Measurements from ENCODE around the gene TMEM132A.

Gene TMEM132A

GRCh38 chr11:60918939-60919265 is 5.4 kb upstream of the TMEM132A start:
- H3K4me3 ChIP-seq (ENCODE audit: low read length), result no peak overlapping the region
- H3K27me3 ChIP-seq (ENCODE audit: control insufficient read depth, insufficient read depth, low read length), result no peaks in the 10 kb centered on the region
- H3K36me3 ChIP-seq (ENCODE audit: control insufficient read depth, insufficient read depth, low read length), result peaks cover 7% of the 10 kb centered on the region
- H3K9me3 ChIP-seq (ENCODE audit: control insufficient read depth, low read length), result no peaks in the 10 kb centered on the region
- no peak overlapping the region for H3K9ac ChIP-seq (ENCODE audit: low read length)
- peaks cover 8% of the 10 kb centered on the region for H3K4me1 ChIP-seq (ENCODE audit: control insufficient read depth, insufficient read depth, low read length)

DNA sequence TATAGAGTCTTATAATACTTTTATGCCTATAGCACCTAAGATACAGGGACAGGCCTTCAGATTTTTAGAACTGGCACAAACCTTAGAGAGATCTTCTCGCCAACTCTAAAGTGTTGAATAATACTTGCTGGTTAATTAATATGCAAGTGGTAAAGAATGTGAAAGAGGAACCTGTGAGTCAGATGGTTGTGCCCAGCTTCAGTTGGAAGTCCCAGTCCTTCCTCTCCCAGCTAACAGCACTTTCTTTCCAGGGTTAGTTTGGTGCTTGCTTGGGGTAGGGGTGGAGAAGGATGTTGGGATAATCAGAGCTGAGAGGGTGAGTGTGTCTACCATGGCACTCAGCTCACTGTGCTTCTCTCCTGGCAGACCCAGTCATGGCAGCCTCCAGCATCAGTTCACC is 4.9 kb upstream of the TMEM132A start:
- H3K9ac ChIP-seq (ENCODE audit: low read length), result no peak overlapping the region
- peaks cover 7% of the 10 kb centered on the region for H3K36me3 ChIP-seq (ENCODE audit: control insufficient read depth, insufficient read depth, low read length)
- H3K27me3 ChIP-seq (ENCODE audit: control insufficient read depth, insufficient read depth, low read length), result no peaks in the 10 kb centered on the region
- no peak overlapping the region for H3K4me3 ChIP-seq (ENCODE audit: low read length)
- no peaks in the 10 kb centered on the region for H3K9me3 ChIP-seq (ENCODE audit: control insufficient read depth, low read length)
- H3K4me1 ChIP-seq (ENCODE audit: control insufficient read depth, insufficient read depth, low read length), result peaks cover 8% of the 10 kb centered on the region

DNA sequence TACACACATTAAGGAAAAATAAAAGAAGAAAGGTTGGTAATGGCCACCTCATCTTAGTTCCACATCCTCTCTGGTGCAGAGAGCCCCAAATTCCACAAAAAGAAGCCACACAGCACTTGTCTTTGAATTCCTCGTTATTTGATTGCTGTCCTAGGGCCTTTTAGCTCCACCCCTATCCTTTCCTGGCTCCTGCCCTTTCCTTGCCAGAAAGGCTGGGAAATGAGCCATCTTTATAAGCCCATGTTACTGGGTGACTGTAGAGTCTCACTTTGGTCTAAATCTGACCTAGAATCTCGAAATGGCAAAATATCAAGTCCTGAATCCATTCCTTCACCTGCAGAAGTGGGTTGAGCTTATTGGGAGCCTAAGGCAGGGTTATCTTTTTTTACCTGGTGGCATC is 4.3 kb upstream of the TMEM132A start:
- H3K27me3 ChIP-seq (ENCODE audit: control insufficient read depth, insufficient read depth, low read length), result peaks cover 5% of the 10 kb centered on the region
- H3K4me1 ChIP-seq (ENCODE audit: control insufficient read depth, insufficient read depth, low read length), result peaks cover 13% of the 10 kb centered on the region
- H3K36me3 ChIP-seq (ENCODE audit: control insufficient read depth, insufficient read depth, low read length), result peaks cover 7% of the 10 kb centered on the region
- H3K9me3 ChIP-seq (ENCODE audit: control insufficient read depth, low read length), result no peaks in the 10 kb centered on the region
- no peak overlapping the region for H3K4me3 ChIP-seq (ENCODE audit: low read length)
- H3K9ac ChIP-seq (ENCODE audit: low read length), result no peak overlapping the region

GRCh38 chr11:60921259-60921658 is 3.0 kb upstream of the TMEM132A start:
- Histone ChIP-seq H3K4me1 (ENCODE audit: control insufficient read depth, insufficient read depth, low read length) (peaks cover 12% of the 10 kb centered on the region), H3K4me3 (ENCODE audit: low read length) (no peak overlapping the region), H3K27me3 (ENCODE audit: control insufficient read depth, insufficient read depth, low read length) (peaks cover 17% of the 10 kb centered on the region), H3K9ac (ENCODE audit: low read length) (no peak overlapping the region), H3K9me3 (ENCODE audit: control insufficient read depth, low read length) (no peaks in the 10 kb centered on the region), H3K36me3 (ENCODE audit: control insufficient read depth, insufficient read depth, low read length) (peaks cover 7% of the 10 kb centered on the region)

DNA sequence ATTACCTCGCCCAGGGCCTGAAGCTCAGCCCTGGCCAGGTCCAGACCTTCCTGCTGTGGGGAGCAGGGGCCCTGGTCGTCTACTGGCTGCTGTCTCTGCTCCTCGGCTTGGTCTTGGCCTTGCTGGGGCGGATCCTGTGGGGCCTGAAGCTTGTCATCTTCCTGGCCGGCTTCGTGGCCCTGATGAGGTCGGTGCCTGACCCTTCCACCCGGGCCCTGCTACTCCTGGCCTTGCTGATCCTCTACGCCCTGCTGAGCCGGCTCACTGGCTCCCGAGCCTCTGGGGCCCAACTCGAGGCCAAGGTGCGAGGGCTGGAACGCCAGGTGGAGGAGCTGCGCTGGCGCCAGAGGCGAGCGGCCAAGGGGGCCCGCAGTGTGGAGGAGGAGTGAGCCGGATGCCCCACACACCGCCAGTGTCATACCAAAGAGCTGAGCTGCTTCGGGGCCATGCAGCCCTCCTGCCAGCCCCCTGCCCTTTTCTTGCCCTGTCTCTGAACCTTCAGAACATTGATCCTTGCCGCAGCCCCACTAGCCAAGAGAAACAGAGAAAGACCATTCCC is 2.4 kb upstream of the TMEM132A start:
- no peak overlapping the region for H3K4me3 ChIP-seq (ENCODE audit: low read length)
- peaks cover 12% of the 10 kb centered on the region for H3K4me1 ChIP-seq (ENCODE audit: control insufficient read depth, insufficient read depth, low read length)
- no peak overlapping the region for H3K9ac ChIP-seq (ENCODE audit: low read length)
- H3K27me3 ChIP-seq (ENCODE audit: control insufficient read depth, insufficient read depth, low read length), result peaks cover 19% of the 10 kb centered on the region
- H3K36me3 ChIP-seq (ENCODE audit: control insufficient read depth, insufficient read depth, low read length), result peaks cover 7% of the 10 kb centered on the region
- H3K9me3 ChIP-seq (ENCODE audit: control insufficient read depth, low read length), result no peaks in the 10 kb centered on the region

- Histone ChIP-seq H3K4me1 (ENCODE audit: control insufficient read depth, insufficient read depth, low read length) (peaks cover 17% of the 10 kb centered on the region), H3K27me3 (ENCODE audit: control insufficient read depth, insufficient read depth, low read length) (peaks cover 25% of the 10 kb centered on the region), H3K9ac (ENCODE audit: low read length) (no peak overlapping the region), H3K4me3 (ENCODE audit: low read length) (no peak overlapping the region), H3K9me3 (ENCODE audit: control insufficient read depth, low read length) (no peaks in the 10 kb centered on the region), H3K36me3 (ENCODE audit: control insufficient read depth, insufficient read depth, low read length) (peaks cover 7% of the 10 kb centered on the region)
Observed at GRCh38 chr11:60922906-60923305, 1.4 kb upstream of the TMEM132A start.

GRCh38 chr11:60923326-60923725 is 934 bp upstream of the TMEM132A start:
- Histone ChIP-seq H3K4me1 (ENCODE audit: control insufficient read depth, insufficient read depth, low read length) (peaks cover 17% of the 10 kb centered on the region), H3K9ac (ENCODE audit: low read length) (no peak overlapping the region), H3K9me3 (ENCODE audit: control insufficient read depth, low read length) (no peaks in the 10 kb centered on the region), H3K27me3 (ENCODE audit: control insufficient read depth, insufficient read depth, low read length) (peaks cover 25% of the 10 kb centered on the region), H3K36me3 (ENCODE audit: control insufficient read depth, insufficient read depth, low read length) (peaks cover 7% of the 10 kb centered on the region), H3K4me3 (ENCODE audit: low read length) (no peak overlapping the region)

- Histone ChIP-seq H3K9ac (ENCODE audit: low read length) (no peak overlapping the region), H3K9me3 (ENCODE audit: control insufficient read depth, low read length) (no peaks in the 10 kb centered on the region), H3K36me3 (ENCODE audit: control insufficient read depth, insufficient read depth, low read length) (peaks cover 7% of the 10 kb centered on the region), H3K4me1 (ENCODE audit: control insufficient read depth, insufficient read depth, low read length) (peaks cover 17% of the 10 kb centered on the region), H3K4me3 (ENCODE audit: low read length) (no peak overlapping the region), H3K27me3 (ENCODE audit: control insufficient read depth, insufficient read depth, low read length) (peaks cover 25% of the 10 kb centered on the region)
Observed at GRCh38 chr11:60923800-60924109, 505 bp upstream of the TMEM132A start.

- H3K9ac ChIP-seq (ENCODE audit: low read length), result no peak overlapping the region
Observed at GRCh38 chr11:60924906-60925853, 920 bp downstream of the TMEM132A start.

DNA sequence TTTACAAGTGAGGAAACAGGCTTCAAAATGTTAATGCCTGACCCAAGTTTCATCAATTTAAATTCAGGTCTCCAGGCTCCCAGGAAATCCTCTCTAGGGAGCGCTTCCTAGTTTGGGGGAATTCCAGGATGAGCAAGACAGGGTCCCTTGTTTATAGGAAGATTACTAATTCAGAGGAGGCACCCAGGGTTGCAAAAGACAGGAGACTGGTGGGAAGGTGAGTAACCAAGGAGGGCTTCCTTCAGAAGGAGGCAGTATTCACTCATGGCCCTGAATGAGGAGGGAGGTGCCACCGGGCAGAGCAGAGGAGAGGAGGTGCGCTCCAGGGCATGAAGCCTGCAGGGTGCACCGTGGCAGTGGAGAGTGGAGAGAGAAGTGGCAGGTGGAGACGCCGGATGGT is 1.6 kb downstream of the TMEM132A start:
- Histone ChIP-seq H3K4me3 (ENCODE audit: low read length) (no peak overlapping the region), H3K36me3 (ENCODE audit: control insufficient read depth, insufficient read depth, low read length) (peaks cover 7% of the 10 kb centered on the region), H3K9ac (ENCODE audit: low read length) (no peak overlapping the region)

More at GRCh38 chr11:60924906-60925853, 920 bp downstream of the TMEM132A start:
- Histone ChIP-seq H3K4me1 (ENCODE audit: control insufficient read depth, insufficient read depth, low read length) (peaks cover 17% of the 10 kb centered on the region), H3K36me3 (ENCODE audit: control insufficient read depth, insufficient read depth, low read length) (peaks cover 7% of the 10 kb centered on the region), H3K27me3 (ENCODE audit: control insufficient read depth, insufficient read depth, low read length) (peaks cover 25% of the 10 kb centered on the region), H3K4me3 (ENCODE audit: low read length) (peak overlapping the region; percentile 25), H3K9me3 (ENCODE audit: control insufficient read depth, low read length) (no peaks in the 10 kb centered on the region)

GRCh38 chr11:60926500-60926899 is 2.2 kb downstream of the TMEM132A start:
- Histone ChIP-seq H3K9ac (ENCODE audit: low read length) (no peak overlapping the region), H3K4me1 (ENCODE audit: control insufficient read depth, insufficient read depth, low read length) (peaks cover 17% of the 10 kb centered on the region), H3K36me3 (ENCODE audit: control insufficient read depth, insufficient read depth, low read length) (peaks cover 7% of the 10 kb centered on the region), H3K27me3 (ENCODE audit: control insufficient read depth, insufficient read depth, low read length) (peaks cover 25% of the 10 kb centered on the region), H3K9me3 (ENCODE audit: control insufficient read depth, low read length) (no peaks in the 10 kb centered on the region), H3K4me3 (ENCODE audit: low read length) (no peak overlapping the region)

More for the DNA sequence above, 1.6 kb downstream of the TMEM132A start:
- Histone ChIP-seq H3K27me3 (ENCODE audit: control insufficient read depth, insufficient read depth, low read length) (peaks cover 25% of the 10 kb centered on the region), H3K4me1 (ENCODE audit: control insufficient read depth, insufficient read depth, low read length) (peaks cover 17% of the 10 kb centered on the region), H3K9me3 (ENCODE audit: control insufficient read depth, low read length) (no peaks in the 10 kb centered on the region)

DNA sequence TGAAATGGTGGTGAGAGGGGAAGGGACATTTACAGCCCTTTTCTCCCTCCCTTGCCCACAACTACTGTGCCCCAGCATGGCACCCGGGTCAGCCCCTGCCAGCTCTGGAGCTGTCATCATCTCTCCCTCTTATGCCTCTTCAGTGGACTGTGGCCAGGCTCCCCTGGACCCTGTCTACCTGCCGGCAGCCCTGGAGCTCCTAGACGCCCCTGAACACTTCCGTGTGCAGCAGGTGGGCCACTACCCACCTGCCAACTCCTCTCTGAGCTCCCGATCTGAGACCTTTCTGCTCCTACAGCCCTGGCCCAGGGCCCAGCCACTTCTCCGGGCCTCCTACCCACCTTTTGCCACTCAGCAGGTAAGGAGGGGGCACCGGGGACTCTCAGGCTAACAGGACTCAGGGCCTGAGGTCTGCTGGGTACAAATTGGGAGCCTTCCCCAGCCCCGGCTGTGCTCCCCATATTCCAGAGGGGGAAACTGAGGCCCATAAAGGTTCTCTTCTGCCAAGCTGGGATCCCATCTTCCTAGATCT is 2.9 kb downstream of the TMEM132A start:
- Histone ChIP-seq H3K9me3 (ENCODE audit: control insufficient read depth, low read length) (no peaks in the 10 kb centered on the region), H3K4me3 (ENCODE audit: low read length) (no peak overlapping the region), H3K4me1 (ENCODE audit: control insufficient read depth, insufficient read depth, low read length) (peaks cover 17% of the 10 kb centered on the region), H3K36me3 (ENCODE audit: control insufficient read depth, insufficient read depth, low read length) (peaks cover 6% of the 10 kb centered on the region), H3K27me3 (ENCODE audit: control insufficient read depth, insufficient read depth, low read length) (peaks cover 25% of the 10 kb centered on the region), H3K9ac (ENCODE audit: low read length) (no peak overlapping the region)

Measured in mucosa of stomach (tissue), 1 donor.